Breast epithelium (tissue), 3 donors: ENCODE measurements around the gene DHFR2.

Source experiments
- CTCF ChIP-seq, 3 donors: fragments of 450-650 bp; IDR thresholded peaks; one replicate each; pipeline ENCODE4 v1.5.1; 2016 to 2017; ENCODE audit warnings: antibody characterized with exemption in 3 of 3, mild to moderate bottlenecking in 3 of 3, moderate library complexity in 3 of 3
- POLR2A ChIP-seq: fragments of 450-650 bp; IDR thresholded peaks from one replicate; pipeline ENCODE4 v1.6.1; 2016; ENCODE audit warnings: antibody characterized with exemption, mild to moderate bottlenecking, moderate library complexity
- POLR2AphosphoS5 ChIP-seq, 3 donors: sonication (generic); formaldehyde crosslinking; IDR thresholded peaks; one replicate each; pipeline ENCODE4 v1.6.1; 2017; ENCODE audit warnings: antibody characterized with exemption in 3 of 3

GRCh38 chr3:94093151-94093550, 30.4 kb upstream of the DHFR2 start:
- TF ChIP-seq CTCF (IDR thresholded peaks at IDR 0.05) (no peak), POLR2A (no peak), POLR2AphosphoS5 (IDR thresholded peaks at IDR 0.05) (no peak)
